HL-60 (cell line): Measurements from ENCODE around the gene DCTPP1.
A peak's percentile ranks its signal among the peaks of the same experiment; 100 is the strongest.

ENCODE experiments used
- DNase-seq, 2 experiments: peaks; one replicate each; pipeline ENCODE4 v3.0.0-alpha.2; 2010 to 2020; ENCODE audit warnings: low read depth in 1 of 2, low spot score in 1 of 2
- H3K27ac ChIP-seq: fragments of 250-450 bp; sonication (Bioruptor Pico); replicated peaks from 2 replicates; pipeline ENCODE4 v1.5.1; 2020; ENCODE audit warnings: mild to moderate bottlenecking, moderate library complexity
- H3K27me3 ChIP-seq: fragments of 250-450 bp; sonication (Bioruptor Pico); 2 replicates; pipeline ENCODE4 v1.5.1; 2021; ENCODE audit warnings: mild to moderate bottlenecking, moderate library complexity; ENCODE audit not compliant: insufficient read depth, poor library complexity, severe bottlenecking
- H3K4me3 ChIP-seq: replicated peaks from 2 replicates; pipeline ENCODE4 v1.5.1; 2011; ENCODE audit warnings: mild to moderate bottlenecking, control low read depth, low read length; ENCODE audit not compliant: insufficient read depth
- CTCF ChIP-seq: IDR thresholded peaks from one replicate; pipeline ENCODE4 v1.5.1; 2011; ENCODE audit warnings: low read length, control low read depth, inconsistent platforms; ENCODE audit not compliant: insufficient read depth
- GABPA ChIP-seq: IDR thresholded peaks from 2 replicates; pipeline ENCODE4 v1.6.1; 2012; ENCODE audit warnings: low read depth
- POLR2AphosphoS5 ChIP-seq: IDR thresholded peaks from 2 replicates; pipeline ENCODE4 v1.6.1; 2012; ENCODE audit warnings: low read depth
- SPI1 ChIP-seq: IDR thresholded peaks from 2 replicates; pipeline ENCODE4 v1.6.1; 2012; ENCODE audit warnings: low read depth, mild to moderate bottlenecking, borderline replicate concordance
- TF ChIP-seq, protein P1 (sequence below): IDR thresholded peaks from 2 replicates; pipeline ENCODE4 v1.6.1; 2012; ENCODE audit warnings: low read depth; ENCODE audit not compliant: insufficient replicate concordance

The DCTPP1 gene

GRCh38 chr16:30449116-30449435, 19.2 kb upstream of the DCTPP1 start:
- Histone ChIP-seq H3K27ac (no peak overlapping the region), H3K4me3 (no peak overlapping the region)
- TF ChIP-seq SPI1 (no peak), CTCF (no peak)
- TF ChIP-seq, protein P1, sequence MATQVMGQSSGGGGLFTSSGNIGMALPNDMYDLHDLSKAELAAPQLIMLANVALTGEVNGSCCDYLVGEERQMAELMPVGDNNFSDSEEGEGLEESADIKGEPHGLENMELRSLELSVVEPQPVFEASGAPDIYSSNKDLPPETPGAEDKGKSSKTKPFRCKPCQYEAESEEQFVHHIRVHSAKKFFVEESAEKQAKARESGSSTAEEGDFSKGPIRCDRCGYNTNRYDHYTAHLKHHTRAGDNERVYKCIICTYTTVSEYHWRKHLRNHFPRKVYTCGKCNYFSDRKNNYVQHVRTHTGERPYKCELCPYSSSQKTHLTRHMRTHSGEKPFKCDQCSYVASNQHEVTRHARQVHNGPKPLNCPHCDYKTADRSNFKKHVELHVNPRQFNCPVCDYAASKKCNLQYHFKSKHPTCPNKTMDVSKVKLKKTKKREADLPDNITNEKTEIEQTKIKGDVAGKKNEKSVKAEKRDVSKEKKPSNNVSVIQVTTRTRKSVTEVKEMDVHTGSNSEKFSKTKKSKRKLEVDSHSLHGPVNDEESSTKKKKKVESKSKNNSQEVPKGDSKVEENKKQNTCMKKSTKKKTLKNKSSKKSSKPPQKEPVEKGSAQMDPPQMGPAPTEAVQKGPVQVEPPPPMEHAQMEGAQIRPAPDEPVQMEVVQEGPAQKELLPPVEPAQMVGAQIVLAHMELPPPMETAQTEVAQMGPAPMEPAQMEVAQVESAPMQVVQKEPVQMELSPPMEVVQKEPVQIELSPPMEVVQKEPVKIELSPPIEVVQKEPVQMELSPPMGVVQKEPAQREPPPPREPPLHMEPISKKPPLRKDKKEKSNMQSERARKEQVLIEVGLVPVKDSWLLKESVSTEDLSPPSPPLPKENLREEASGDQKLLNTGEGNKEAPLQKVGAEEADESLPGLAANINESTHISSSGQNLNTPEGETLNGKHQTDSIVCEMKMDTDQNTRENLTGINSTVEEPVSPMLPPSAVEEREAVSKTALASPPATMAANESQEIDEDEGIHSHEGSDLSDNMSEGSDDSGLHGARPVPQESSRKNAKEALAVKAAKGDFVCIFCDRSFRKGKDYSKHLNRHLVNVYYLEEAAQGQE: no peak

GRCh38 chr16:30447512-30448226, 17.8 kb upstream of the DCTPP1 start:
- no peak overlapping the region for H3K27ac ChIP-seq
- no peaks in the 10 kb centered on the region for H3K27me3 ChIP-seq
- TF ChIP-seq GABPA: no peak
- no peak; the same call in 1 of the 2 replicates for TF ChIP-seq SPI1
- no peak for TF ChIP-seq CTCF
- TF ChIP-seq POLR2AphosphoS5: no peak
- TF ChIP-seq, protein P1: no peak
- DNase-seq: no peak
- H3K4me3 ChIP-seq: no peak overlapping the region

More at GRCh38 chr16:30449116-30449435, 19.2 kb upstream of the DCTPP1 start:
- no peaks in the 10 kb centered on the region for H3K27me3 ChIP-seq
- no peak for DNase-seq

DNA sequence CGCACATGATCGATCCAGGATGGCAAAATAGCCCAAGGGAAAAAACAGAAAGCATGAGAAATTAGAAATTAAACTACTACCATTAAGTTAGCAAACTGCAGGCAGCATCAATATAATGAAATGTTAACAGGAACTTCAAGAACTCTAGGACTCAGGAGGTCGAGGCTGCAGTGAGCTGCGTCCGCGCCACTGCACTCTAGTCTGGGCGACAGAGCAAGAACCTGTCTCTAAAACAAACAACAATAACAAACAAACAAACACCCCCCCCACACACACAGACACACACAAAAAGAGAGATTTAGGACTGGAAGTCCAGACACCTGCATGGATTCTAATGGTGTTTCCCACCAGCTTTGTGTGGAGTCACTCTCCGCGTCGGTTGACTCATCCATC, 16.4 kb upstream of the DCTPP1 start:
- H3K4me3 ChIP-seq: no peak overlapping the region
- TF ChIP-seq, protein P1: no peak
- TF ChIP-seq SPI1: no peak
- no peak for TF ChIP-seq POLR2AphosphoS5
- TF ChIP-seq GABPA: no peak; the same call in 1 of the 2 replicates
- TF ChIP-seq CTCF: no peak
- H3K27me3 ChIP-seq: no peaks in the 10 kb centered on the region
- H3K27ac ChIP-seq: peak overlapping the region; percentile 97
- DNase-seq: no peak
